Endothelial cell (in vitro differentiated cells): ENCODE measurements around the gene PGAM1. TPM values are rescaled to one million over a fixed set of nuclear protein-coding genes. Genes with fewer than 3 reads are reported as not detected.

Source experiments
- DNase-seq: peaks from one replicate; pipeline ENCODE4 v3.0.0; 2021; ENCODE audit warnings: low spot score
- H3K27ac Mint-ChIP-seq: one replicate; pipeline ENCODE4 v1.8.0; 2021; ENCODE audit warnings: mixed read lengths, inconsistent platforms; ENCODE audit not compliant: unreplicated experiment
- H3K27me3 Mint-ChIP-seq: one replicate; pipeline ENCODE4 v1.8.0; 2021; ENCODE audit warnings: mild to moderate bottlenecking, moderate library complexity, mixed read lengths, inconsistent platforms; ENCODE audit not compliant: unreplicated experiment
- H3K36me3 Mint-ChIP-seq: one replicate; pipeline ENCODE4 v1.8.0; 2021; ENCODE audit warnings: mild to moderate bottlenecking, low read depth, mixed read lengths, inconsistent platforms; ENCODE audit not compliant: unreplicated experiment
- H3K4me1 Mint-ChIP-seq: one replicate; pipeline ENCODE4 v1.8.0; 2021; ENCODE audit warnings: mild to moderate bottlenecking, mixed read lengths, inconsistent platforms; ENCODE audit not compliant: unreplicated experiment
- H3K4me3 Mint-ChIP-seq: one replicate; pipeline ENCODE4 v1.8.0; 2021; ENCODE audit warnings: mild to moderate bottlenecking, mixed read lengths, inconsistent platforms; ENCODE audit not compliant: unreplicated experiment
- H3K9me3 Mint-ChIP-seq: one replicate; pipeline ENCODE4 v1.8.0; 2021; ENCODE audit warnings: mixed read lengths, inconsistent platforms; ENCODE audit not compliant: unreplicated experiment
- total RNA-seq: library from RNA; stranded (reverse); fragmentation: NEBNext Ultra II Directional; extraction: Animal tissue kit (Norgen Biotek cat#: 25700); gene quantifications from one replicate; pipeline ENCODE4 v1.2.1, GENCODE V29; 2021; ENCODE audit not compliant: unreplicated experiment
- TF ChIP-seq, protein P1 (sequence below): fragments of 200-600 bp; sonication (generic); IDR thresholded peaks from one replicate; pipeline ENCODE4 v1.5.0; 2021; ENCODE audit warnings: antibody characterized with exemption; ENCODE audit not compliant: unreplicated experiment

The PGAM1 gene
- total RNA-seq, 1 donor from 2014 or later = 291 TPM

DNA sequence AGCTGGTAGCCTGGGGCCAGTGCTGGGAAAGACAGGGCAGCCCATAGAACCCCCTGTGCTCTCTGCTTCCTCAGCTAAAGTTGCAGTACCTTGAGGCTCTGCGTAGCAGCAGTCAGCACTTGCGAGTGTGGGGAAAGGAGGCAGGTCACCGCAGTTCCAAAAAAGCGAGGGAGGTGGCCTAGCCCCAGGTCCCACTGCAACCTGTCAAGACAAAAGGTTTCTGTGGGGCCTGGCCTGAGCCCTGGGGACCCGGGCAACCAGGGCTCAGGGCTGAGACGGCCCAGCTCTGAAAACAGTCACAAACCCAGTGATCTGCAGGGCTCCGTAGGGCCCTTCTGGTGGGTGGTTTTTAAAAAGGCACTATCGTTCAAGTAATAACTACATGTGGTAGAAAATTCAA, 44.4 kb upstream of the PGAM1 start:
- peaks cover under 1% of the 10 kb centered on the region for H3K36me3 Mint-ChIP-seq
- no peak for DNase-seq
- H3K27ac Mint-ChIP-seq = no peak overlapping the region
- peaks cover under 1% of the 10 kb centered on the region for H3K4me1 Mint-ChIP-seq
- H3K9me3 Mint-ChIP-seq = no peaks in the 10 kb centered on the region
- TF ChIP-seq, protein P1, sequence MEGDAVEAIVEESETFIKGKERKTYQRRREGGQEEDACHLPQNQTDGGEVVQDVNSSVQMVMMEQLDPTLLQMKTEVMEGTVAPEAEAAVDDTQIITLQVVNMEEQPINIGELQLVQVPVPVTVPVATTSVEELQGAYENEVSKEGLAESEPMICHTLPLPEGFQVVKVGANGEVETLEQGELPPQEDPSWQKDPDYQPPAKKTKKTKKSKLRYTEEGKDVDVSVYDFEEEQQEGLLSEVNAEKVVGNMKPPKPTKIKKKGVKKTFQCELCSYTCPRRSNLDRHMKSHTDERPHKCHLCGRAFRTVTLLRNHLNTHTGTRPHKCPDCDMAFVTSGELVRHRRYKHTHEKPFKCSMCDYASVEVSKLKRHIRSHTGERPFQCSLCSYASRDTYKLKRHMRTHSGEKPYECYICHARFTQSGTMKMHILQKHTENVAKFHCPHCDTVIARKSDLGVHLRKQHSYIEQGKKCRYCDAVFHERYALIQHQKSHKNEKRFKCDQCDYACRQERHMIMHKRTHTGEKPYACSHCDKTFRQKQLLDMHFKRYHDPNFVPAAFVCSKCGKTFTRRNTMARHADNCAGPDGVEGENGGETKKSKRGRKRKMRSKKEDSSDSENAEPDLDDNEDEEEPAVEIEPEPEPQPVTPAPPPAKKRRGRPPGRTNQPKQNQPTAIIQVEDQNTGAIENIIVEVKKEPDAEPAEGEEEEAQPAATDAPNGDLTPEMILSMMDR = no peak
- H3K27me3 Mint-ChIP-seq = no peaks in the 10 kb centered on the region
- H3K4me3 Mint-ChIP-seq = no peak overlapping the region

DNA sequence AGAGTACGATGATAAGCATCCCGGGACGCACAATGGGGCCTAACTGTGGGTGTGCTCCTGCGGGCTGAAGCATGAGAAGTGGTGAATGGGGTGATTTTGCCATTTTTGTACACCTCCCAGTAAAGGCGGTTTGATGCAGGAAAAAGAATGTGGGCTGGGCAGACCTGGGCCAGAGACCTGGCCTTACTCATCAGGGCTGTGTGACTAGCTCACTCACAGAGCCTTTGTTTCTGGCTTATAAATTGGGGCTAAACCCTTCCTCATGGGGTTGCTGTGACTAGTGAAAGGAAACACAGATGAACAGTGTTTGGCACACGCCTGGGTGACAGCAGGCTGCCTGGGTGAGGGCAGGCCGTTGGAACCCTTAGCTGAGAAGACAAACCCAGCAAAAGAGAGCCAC, 42.8 kb upstream of the PGAM1 start:
- Mint-ChIP-seq H3K9me3 (no peaks in the 10 kb centered on the region), H3K4me1 (no peaks in the 10 kb centered on the region), H3K4me3 (no peak overlapping the region), H3K27me3 (no peaks in the 10 kb centered on the region), H3K27ac (peak overlapping the region; percentile 38), H3K36me3 (no peaks in the 10 kb centered on the region)
- TF ChIP-seq, protein P1 = no peak
- DNase-seq = no peak

DNA sequence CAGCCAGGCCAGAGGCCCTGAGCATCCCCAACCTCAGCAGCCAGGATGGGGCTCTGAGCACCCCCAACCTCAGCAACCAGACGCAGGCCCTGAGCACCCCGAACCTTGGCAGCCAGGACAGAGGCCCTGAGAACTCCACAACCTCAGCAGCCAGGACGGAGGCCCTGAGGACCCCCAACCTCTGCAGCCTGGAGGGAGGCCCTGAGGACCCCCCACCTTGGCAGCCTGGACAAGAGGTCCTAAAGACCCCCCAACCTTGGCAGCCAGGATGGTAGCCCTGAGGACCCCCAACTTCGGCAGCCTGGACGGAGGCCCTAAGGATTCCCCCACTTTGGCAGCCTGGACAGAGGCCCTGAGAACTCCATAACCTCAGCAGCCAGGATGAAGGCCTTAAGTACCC, 41.8 kb upstream of the PGAM1 start:
- Mint-ChIP-seq H3K4me1 (no peaks in the 10 kb centered on the region), H3K9me3 (no peaks in the 10 kb centered on the region), H3K27me3 (no peaks in the 10 kb centered on the region), H3K27ac (no peak overlapping the region), H3K36me3 (peaks cover 8% of the 10 kb centered on the region), H3K4me3 (no peak overlapping the region)
- TF ChIP-seq, protein P1 = no peak
- DNase-seq = no peak

DNA sequence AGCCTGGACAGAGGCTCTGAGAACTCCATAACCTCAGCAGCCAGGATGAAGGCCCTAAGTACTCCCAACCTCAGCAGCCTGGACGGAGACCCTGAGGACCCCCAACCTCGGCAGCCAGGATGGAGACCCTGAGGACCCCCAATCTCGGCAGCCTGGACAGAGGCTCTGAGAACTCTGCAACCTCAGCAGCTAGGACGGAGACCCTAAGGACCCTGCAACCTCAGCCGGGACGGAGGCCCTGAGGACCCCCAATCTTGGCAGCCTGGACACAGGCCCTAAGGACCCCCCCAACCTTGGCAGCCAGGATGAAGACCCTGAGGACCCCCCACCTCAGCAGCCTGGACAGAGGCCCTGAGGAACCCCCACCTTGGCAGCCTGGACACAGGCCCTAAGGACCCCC, 41.4 kb upstream of the PGAM1 start:
- Mint-ChIP-seq H3K27ac (no peak overlapping the region), H3K27me3 (no peaks in the 10 kb centered on the region), H3K9me3 (no peaks in the 10 kb centered on the region), H3K36me3 (peaks cover 8% of the 10 kb centered on the region), H3K4me1 (no peaks in the 10 kb centered on the region), H3K4me3 (no peak overlapping the region)
- DNase-seq = no peak
- TF ChIP-seq, protein P1 = no peak

DNA sequence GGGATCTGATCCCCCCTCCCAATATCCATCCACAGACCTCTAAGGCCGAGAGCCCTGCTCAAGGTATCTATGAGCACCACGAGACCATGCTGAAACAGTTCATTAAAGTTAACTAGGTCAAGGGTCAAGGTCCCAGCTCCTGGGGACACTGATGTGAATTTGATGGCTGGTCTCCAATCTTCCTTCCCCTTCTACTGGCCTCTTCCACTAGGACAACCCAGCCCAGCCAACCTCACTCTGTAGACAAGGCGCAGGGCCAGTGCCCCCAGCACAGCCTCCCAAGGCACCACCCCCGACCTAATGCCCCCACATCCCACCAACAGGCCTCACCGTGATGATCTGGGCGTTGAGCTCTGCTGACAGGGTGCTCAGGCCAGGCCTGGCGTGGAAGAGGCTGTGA, 40.4 kb upstream of the PGAM1 start:
- Mint-ChIP-seq H3K9me3 (no peaks in the 10 kb centered on the region), H3K4me1 (no peaks in the 10 kb centered on the region), H3K36me3 (peaks cover 10% of the 10 kb centered on the region), H3K4me3 (no peak overlapping the region), H3K27ac (no peak overlapping the region), H3K27me3 (no peaks in the 10 kb centered on the region)
- TF ChIP-seq, protein P1 = no peak
- DNase-seq = no peak
